Transverse colon (tissue), 4 donors: ENCODE data around the gene CEACAM16. TPM values are rescaled to one million over a fixed set of nuclear protein-coding genes. Genes with fewer than 3 reads are reported as not detected.
"Not testable (repeated sequence)": the region's sequence is repeated elsewhere in the genome, so short reads cannot be mapped to it uniquely, and the experiment has no call there.

Experiments
- DNase-seq: peaks from one replicate; pipeline ENCODE4 v3.0.0-alpha.2; 2019
- H3K27ac ChIP-seq, 4 donors: fragments of 200-600 bp; sonication (generic); 2 replicates each; pipeline ENCODE4 v1.5.1; 2016 to 2018; ENCODE audit warnings: inconsistent platforms in 4 of 4
- H3K27me3 ChIP-seq: fragments of 200-600 bp; sonication (generic); 2 replicates; pipeline ENCODE4 v1.5.1; 2017; ENCODE audit warnings: inconsistent platforms
- H3K36me3 ChIP-seq, 4 donors: fragments of 200-600 bp; sonication (generic); 2 replicates each; pipeline ENCODE4 v1.5.1; 2017 to 2019; ENCODE audit warnings: inconsistent platforms in 4 of 4
- H3K4me1 ChIP-seq, 4 donors: fragments of 200-600 bp; sonication (generic); 2 replicates each; pipeline ENCODE4 v1.5.1; 2017 to 2020; ENCODE audit warnings: inconsistent platforms in 4 of 4
- H3K4me3 ChIP-seq, 4 donors: fragments of 200-600 bp; sonication (generic); 1 replicate in 1 of 4; 2 replicates in 3 of 4; pipeline versions ENCODE4 v1.5.1 to v1.6.1; 2017 to 2019; ENCODE audit warnings: inconsistent platforms in 4 of 4
- H3K9me3 ChIP-seq, 2 donors: fragments of 200-600 bp; sonication (generic); 2 replicates each; pipeline ENCODE4 v1.5.1; 2017 to 2019; ENCODE audit warnings: inconsistent platforms in 2 of 2
- CTCF ChIP-seq, 5 experiments: fragments of 200-600 bp in 3 of 5; fragments of 450-650 bp in 2 of 5; sonication (generic) in 3 of 5; IDR thresholded peaks; 1 replicate in 2 of 5; 2 replicates in 3 of 5; pipeline ENCODE4 v1.5.1; 2016 to 2017; ENCODE audit warnings: antibody characterized with exemption in 5 of 5, inconsistent platforms in 3 of 5, mild to moderate bottlenecking in 2 of 5, moderate library complexity in 1 of 5
- EP300 ChIP-seq: sonication (generic); formaldehyde crosslinking; IDR thresholded peaks from one replicate; pipeline ENCODE4 v1.6.1; 2017; ENCODE audit warnings: antibody characterized with exemption, low read depth
- POLR2A ChIP-seq: fragments of 450-650 bp; IDR thresholded peaks from one replicate; pipeline ENCODE4 v1.6.1; 2016; ENCODE audit warnings: antibody characterized with exemption, mild to moderate bottlenecking, moderate library complexity
- POLR2AphosphoS5 ChIP-seq, 3 donors: sonication (generic); formaldehyde crosslinking; IDR thresholded peaks; one replicate each; pipeline ENCODE4 v1.6.1; 2016; ENCODE audit warnings: antibody characterized with exemption in 3 of 3
- WGBS, 2 donors: methylation state at CpG; one replicate each; pipeline ENCODE4 v1.1.5; 2018; ENCODE audit warnings: low coverage in 1 of 2; 5-methylcytosine and 5-hydroxymethylcytosine counted together
- in situ Hi-C, 4 donors: fragments of 200-750 bp; cut with MboI; loops; one replicate each; pipeline versions ENCODE4 v1.15.0 to v1.15.1; 2017; ENCODE audit warnings: low sequenced_read_pairs in 3 of 4, low pct_ligation_motif_present in 1 of 4, low pct_unique_long_range_greater_than_20kb in 1 of 4
- intact Hi-C: fragments of 100-400 bp; cut with DNase I; formaldehyde crosslinking; loops from one replicate; pipeline ENCODE4 v1.15.1; 2023; ENCODE audit warnings: low total_unique reads
- total RNA-seq, 4 donors: library from RNA; depleted of rRNA; stranded (reverse); fragments of >200 nt; gene quantifications; one replicate each; pipeline ENCODE4 v1.1.0, GENCODE V29; 2016

The CEACAM16 gene
- total RNA-seq, 4 donors from 2014 or later, result not detected

GRCh38 chr19:44718441-44719261 lies 19.7 kb downstream of the CEACAM16 start:
- TF ChIP-seq POLR2AphosphoS5 (IDR thresholded peaks at IDR 0.05) (peak in 1 of 3 donors; percentile 13), CTCF (IDR thresholded peaks at IDR 0.05) (no peak)
- 0 to 27% methylated on average over 4 to 11 of the region's 11 CpGs for WGBS, 2 donors
- Histone ChIP-seq H3K9me3 (peaks cover 0 to 6% of the 10 kb centered on the region in 2 donors), H3K27me3 (no peaks in the 10 kb centered on the region), H3K4me3 (peak overlapping the region in 2 of 4 donors; percentile 10 to 24), H3K27ac (peak overlapping the region; percentile 77 to 88 (median 82)), H3K4me1 (peaks cover 13 to 55% (median 38%) of the 10 kb centered on the region in 4 donors), H3K36me3 (no peaks in the 10 kb centered on the region)
- DNase-seq, result peak; percentile 81
- in situ Hi-C loops, result no loop called here
- intact Hi-C loops, result no loop called here

- in situ Hi-C loops, result no loop called here
- peak overlapping the region; percentile 77 to 88 (median 82) for H3K27ac ChIP-seq
These were observed 20.3 kb downstream of the CEACAM16 start for GRCh38 chr19:44719262-44719701.

GRCh38 chr19:44720396-44720795 lies 21.4 kb downstream of the CEACAM16 start:
- in situ Hi-C loops, result loop anchor here in 2 of 4 donors (5.0 kb wide), 1 partner anchor 47 kb away; no protein-coding TSS in a partner anchor
- DNase-seq, H3K9me3 ChIP-seq, H3K4me3 ChIP-seq, H3K27me3 ChIP-seq, intact Hi-C loops, H3K36me3 ChIP-seq: not testable (repeated sequence)
- H3K27ac ChIP-seq, result peak overlapping the region in 1 of 4 donors; percentile 83
- 88 to 90% methylated on average over 7 to 9 of the region's 9 CpGs for WGBS, 2 donors
- peaks cover 14 to 72% (median 51%) of the 10 kb centered on the region in 4 donors for H3K4me1 ChIP-seq

More at GRCh38 chr19:44719262-44719701, 20.3 kb downstream of the CEACAM16 start:
- H3K9me3 ChIP-seq, result peaks cover 0 to 6% of the 10 kb centered on the region in 2 donors
- no peak for DNase-seq
- peaks cover 14 to 61% (median 42%) of the 10 kb centered on the region in 4 donors for H3K4me1 ChIP-seq
- no peaks in the 10 kb centered on the region for H3K36me3 ChIP-seq
- no peak overlapping the region for H3K4me3 ChIP-seq
- intact Hi-C loops, result no loop called here
- TF ChIP-seq EP300, result no peak
- no peak for TF ChIP-seq POLR2A
- no peak for TF ChIP-seq CTCF (IDR thresholded peaks at IDR 0.05)
- TF ChIP-seq POLR2AphosphoS5 (IDR thresholded peaks at IDR 0.05), result no peak
- 53 to 56% methylated on average over 2 to 8 of the region's 8 CpGs for WGBS, 2 donors
- H3K27me3 ChIP-seq, result no peaks in the 10 kb centered on the region

GRCh38 chr19:44720945-44721344 lies 22.0 kb downstream of the CEACAM16 start:
- DNase-seq, result no peak
- Histone ChIP-seq H3K4me1 (peaks cover 14 to 78% (median 56%) of the 10 kb centered on the region in 4 donors), H3K9me3 (no peaks in the 10 kb centered on the region), H3K27ac (peak overlapping the region in 1 of 4 donors; percentile 83), H3K36me3 (no peaks in the 10 kb centered on the region), H3K4me3 (no peak overlapping the region), H3K27me3 (no peaks in the 10 kb centered on the region)
- intact Hi-C loops (no loop called here), in situ Hi-C loops (loop anchor here in 2 of 4 donors (5.0 kb wide), 1 partner anchor 46 kb away; no protein-coding TSS in a partner anchor)
- 70 to 76% methylated on average over 6 of the region's 6 CpGs for WGBS, 2 donors
- TF ChIP-seq CTCF (IDR thresholded peaks at IDR 0.05), result no peak

GRCh38 chr19:44721369-44721768 lies 22.4 kb downstream of the CEACAM16 start:
- in situ Hi-C loops, result loop anchor here in 2 of 4 donors (5.0 kb wide), 1 partner anchor 46 kb away; no protein-coding TSS in a partner anchor
- DNase-seq, intact Hi-C loops, H3K9me3 ChIP-seq, H3K36me3 ChIP-seq, H3K27me3 ChIP-seq, H3K4me3 ChIP-seq: not testable (repeated sequence)
- peaks cover 14 to 82% (median 58%) of the 10 kb centered on the region in 4 donors for H3K4me1 ChIP-seq
- peak overlapping the region in 1 of 4 donors; percentile 83 for H3K27ac ChIP-seq
- WGBS, 2 donors, result 85 to 100% methylated on average over 1 to 5 of the region's 5 CpGs
